ENCODE measurements around the gene RPL13.

- no peak for TF ChIP-seq CTCF (IDR thresholded peaks at IDR 0.05)
- TF ChIP-seq POLR2A (IDR thresholded peaks at IDR 0.05): no peak
These were observed 11.3 kb upstream of the RPL13 start for GRCh38 chr16:89549007-89549700.

All from right lobe of liver (tissue), 4 donors.